ENCODE data around the gene TMEM239.
"Not testable (repeated sequence)": the region's sequence is repeated elsewhere in the genome, so short reads cannot be mapped to it uniquely, and the experiment has no call there.

The TMEM239 gene

GRCh38 chr20:2820896-2821869 is 5.0 kb downstream of the TMEM239 start:
- DNase-seq (ENCODE audit: low spot score), result no peak

DNA sequence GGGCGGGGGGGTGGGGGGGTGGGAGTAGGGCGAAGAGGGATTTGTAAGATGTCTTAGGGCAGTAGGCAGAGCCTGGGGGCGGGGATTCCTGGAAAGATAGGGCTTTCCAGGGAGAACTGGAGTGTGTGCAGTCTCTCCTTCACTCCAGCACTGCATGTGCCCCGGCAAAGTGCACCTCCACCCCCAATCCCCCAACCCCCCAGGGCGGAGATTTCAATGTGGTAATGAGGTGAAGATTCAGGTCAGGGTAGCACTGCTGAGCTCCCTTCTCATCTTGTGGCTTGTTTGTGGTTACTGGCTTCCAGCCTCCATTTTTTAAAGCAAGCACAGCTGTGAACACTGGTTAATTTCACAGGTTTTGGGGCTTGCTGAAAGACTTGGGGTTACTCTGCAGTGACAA is 5.9 kb downstream of the TMEM239 start:
- DNase-seq (ENCODE audit: low spot score), result no peak

DNA sequence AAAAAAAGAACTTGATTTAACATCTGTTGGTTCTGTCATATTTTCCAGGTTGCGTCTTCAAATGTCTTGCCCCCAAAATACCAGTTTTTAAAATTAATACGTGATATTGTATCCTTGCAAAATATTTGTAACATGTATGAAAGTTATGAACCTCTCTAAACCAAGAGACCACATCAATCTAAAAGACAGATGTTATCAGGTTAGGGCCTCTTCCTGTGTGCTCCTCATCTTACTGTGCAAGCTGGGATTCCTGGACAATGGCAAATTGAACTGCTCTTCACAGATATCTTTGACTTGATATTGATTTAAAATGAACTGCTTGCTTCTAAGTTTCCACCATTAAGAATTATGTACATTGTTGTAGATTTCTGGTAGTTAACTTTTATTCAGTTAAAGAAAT is 9.6 kb downstream of the TMEM239 start:
- no peak for DNase-seq (ENCODE audit: low spot score)

- no peak for DNase-seq (ENCODE audit: low spot score)
Measured at GRCh38 chr20:2826655-2827054, 10.5 kb downstream of the TMEM239 start.

GRCh38 chr20:2829376-2829775 is 13.2 kb downstream of the TMEM239 start:
- DNase-seq (ENCODE audit: low spot score), result no peak

DNA sequence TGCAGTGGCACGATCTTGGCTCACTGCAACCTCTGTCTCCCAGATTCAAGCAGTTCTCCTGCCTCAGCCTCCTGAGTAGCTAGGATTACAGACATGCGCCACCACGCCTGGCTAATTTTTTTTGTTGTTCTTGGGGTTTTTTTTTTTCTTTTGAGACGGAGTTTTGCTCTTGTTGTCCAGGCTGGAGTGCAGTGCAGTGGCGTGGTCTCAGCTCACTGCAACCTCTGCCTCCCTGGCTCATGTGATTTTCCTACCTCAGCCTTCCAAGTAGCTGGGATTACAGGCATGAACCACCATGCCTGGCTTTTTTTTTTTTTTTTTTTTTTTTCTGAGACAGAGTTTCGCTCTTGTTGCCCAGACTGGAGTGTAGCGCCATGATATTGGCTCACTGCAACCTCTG is 15.0 kb downstream of the TMEM239 start:
- not testable (repeated sequence) for DNase-seq (ENCODE audit: low spot score)

GRCh38 chr20:2833761-2834160 is 17.6 kb downstream of the TMEM239 start:
- no peak for DNase-seq (ENCODE audit: low spot score)

GRCh38 chr20:2834401-2835110 is 18.4 kb downstream of the TMEM239 start:
- DNase-seq (ENCODE audit: low spot score), result no peak

DNA sequence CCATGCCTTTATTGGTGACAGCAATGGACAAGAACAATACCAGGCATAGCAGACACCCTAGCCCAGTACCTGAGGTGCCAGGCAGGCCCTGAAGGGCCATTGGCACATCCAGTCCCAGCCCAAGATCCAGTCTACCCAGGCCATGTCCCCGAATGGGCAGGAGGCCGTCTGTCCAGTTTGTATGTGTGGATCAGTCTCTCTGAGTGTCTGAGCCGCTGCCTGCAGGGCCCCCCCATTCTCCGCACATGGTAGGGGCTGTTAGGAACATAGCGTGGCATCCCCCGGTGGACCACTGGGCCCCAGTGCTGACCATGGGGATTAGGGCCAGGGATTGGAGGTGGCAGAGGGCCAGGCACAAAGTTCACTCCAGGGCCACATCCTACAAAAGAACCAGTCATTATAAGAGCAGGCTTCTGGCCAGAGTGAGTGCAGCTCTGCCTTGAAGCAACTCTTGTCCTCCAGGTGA is 19.2 kb downstream of the TMEM239 start:
- no peak for DNase-seq (ENCODE audit: low spot score)

DNA sequence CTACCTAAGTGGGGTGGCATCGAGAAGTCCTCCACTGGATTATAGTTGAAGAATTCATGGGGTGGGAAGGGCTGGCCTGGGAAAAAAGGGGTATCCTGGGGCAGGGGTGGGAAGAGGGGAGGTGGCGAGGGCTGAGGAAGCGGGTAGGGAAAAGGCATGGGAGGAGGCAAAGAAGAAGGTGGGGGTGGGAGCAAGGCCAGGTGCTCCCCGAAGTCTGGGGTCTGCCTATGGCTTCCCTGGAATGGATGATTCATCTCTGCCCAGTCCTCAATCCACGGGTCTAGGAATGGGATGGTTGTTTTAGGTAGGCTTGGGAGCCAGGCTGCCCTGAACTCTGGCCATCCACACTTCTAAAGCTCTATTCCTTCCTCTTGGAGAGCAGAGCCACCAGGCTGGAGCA is 19.9 kb downstream of the TMEM239 start:
- DNase-seq (ENCODE audit: low spot score), result no peak

DNA sequence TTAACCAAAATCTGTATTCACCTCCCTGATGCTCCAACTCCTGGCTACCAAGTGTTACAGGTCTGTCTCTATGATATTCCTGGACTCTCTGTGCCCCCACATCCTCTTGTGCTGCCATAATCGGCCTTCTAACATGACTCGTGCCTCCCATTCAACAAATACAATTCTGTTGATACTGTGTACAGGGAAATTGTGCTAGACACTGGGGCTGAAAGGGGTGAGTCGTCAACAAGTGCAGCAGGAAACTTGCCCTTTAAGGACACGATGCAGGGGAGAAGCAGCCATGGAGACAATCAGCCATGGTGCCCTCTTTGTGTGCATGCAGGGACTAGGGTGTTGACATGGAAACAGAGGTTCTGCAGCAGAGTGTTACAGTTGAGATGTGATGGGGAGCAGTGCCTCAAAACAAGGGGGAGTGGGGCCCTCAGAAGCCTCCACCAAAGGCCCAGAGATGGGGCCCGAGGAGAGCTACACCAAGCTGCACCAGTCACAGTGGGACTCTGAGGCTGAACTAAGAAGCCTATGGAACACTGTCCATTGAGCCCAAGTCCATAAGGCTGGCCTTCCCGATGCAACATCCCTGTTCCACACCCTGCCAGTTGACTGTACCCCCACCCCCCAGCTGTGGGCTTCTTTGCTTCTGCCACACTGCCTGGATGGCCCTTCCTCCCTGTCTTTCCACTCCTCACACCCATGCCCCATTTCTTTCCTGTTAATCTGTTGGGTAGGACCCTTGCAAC is 21.2 kb downstream of the TMEM239 start:
- DNase-seq (ENCODE audit: low spot score), result no peak

- no peak for DNase-seq (ENCODE audit: low spot score)
Measured at GRCh38 chr20:2838170-2838797, 22.1 kb downstream of the TMEM239 start.

GRCh38 chr20:2838847-2839671 is 22.9 kb downstream of the TMEM239 start:
- no peak for DNase-seq (ENCODE audit: low spot score)

- DNase-seq (ENCODE audit: low spot score), result no peak
Measured at GRCh38 chr20:2839732-2840137, 23.6 kb downstream of the TMEM239 start.

GRCh38 chr20:2840138-2840966 is 24.2 kb downstream of the TMEM239 start, which contains the start of the genes PCED1A and VPS16:
Gene PCED1A, minus strand, starts transcription at chr20:2840655. Its CDS starts 743 bp downstream, at chr20:2839912.
Gene VPS16, plus strand, starts transcription at chr20:2840745. Its CDS starts 30 bp downstream, at chr20:2840775.
- peak; percentile 86 for DNase-seq (ENCODE audit: low spot score)

DNA sequence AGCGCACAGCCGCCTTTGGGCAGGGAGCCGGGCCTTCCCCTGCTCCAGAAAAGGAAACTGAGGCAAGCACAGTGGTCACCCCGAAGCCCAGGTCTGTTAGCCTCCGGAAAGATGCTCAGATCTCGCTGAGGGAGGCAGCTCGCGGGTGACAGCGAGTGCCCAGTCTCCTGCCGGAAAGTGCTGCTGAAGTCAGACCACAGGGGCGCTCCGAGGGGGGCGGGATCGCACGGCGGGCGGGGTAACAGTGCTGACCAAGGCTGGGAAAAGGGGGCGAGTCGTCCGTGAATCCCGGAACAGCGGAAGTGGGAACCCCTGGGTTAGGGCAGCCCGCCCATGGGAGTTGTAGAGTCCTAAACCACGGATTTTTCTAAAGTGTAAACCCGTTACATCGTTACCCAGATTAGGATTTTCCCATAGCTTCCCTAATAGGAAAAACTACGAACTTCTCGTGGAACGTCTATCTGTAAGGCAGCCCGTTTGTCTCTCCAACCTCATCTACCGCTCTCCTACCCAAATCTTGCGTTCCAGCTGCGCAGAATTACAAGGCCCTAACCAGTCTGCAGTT is 24.9 kb downstream of the TMEM239 start:
- no peak for DNase-seq (ENCODE audit: low spot score)

GRCh38 chr20:2845607-2846006 is 29.4 kb downstream of the TMEM239 start:
- no peak for DNase-seq (ENCODE audit: low spot score)

GRCh38 chr20:2846698-2847097 is 30.5 kb downstream of the TMEM239 start:
- no peak for DNase-seq (ENCODE audit: low spot score)

GRCh38 chr20:2847802-2848201 is 31.6 kb downstream of the TMEM239 start:
- no peak for DNase-seq (ENCODE audit: low spot score)
